GM23338 (cell line): ENCODE data around the gene GCA. TPM values are rescaled to one million over a fixed set of nuclear protein-coding genes. Genes with fewer than 3 reads are reported as not detected.

Experiments used
- ATAC-seq: fragments of 200-7000 bp; cut with Tn5 transposase; 3 replicates; pipeline ENCODE4 v1.9.1; 2020
- DNase-seq: peaks from one replicate; pipeline ENCODE4 v3.0.0-alpha.2; 2015; ENCODE audit warnings: low spot score
- H2AFZ ChIP-seq: fragments of 200-600 bp; sonication (generic); 2 replicates; pipeline ENCODE4 v1.8.0; 2016; ENCODE audit warnings: antibody characterized with exemption, mild to moderate bottlenecking, moderate library complexity
- H3F3A ChIP-seq: fragments of 200-600 bp; sonication (generic); replicated peaks from 2 replicates; pipeline ENCODE4 v1.8.0; 2017; ENCODE audit warnings: antibody characterized with exemption, mixed run types, low read depth
- H3K27ac ChIP-seq: fragments of 200-600 bp; sonication (generic); 2 replicates; pipeline ENCODE4 v1.6.1; 2016; ENCODE audit warnings: low read depth
- H3K27me3 ChIP-seq: fragments of 200-600 bp; sonication (generic); 2 replicates; pipeline ENCODE4 v1.8.0; 2016; ENCODE audit warnings: mild to moderate bottlenecking, mixed run types, moderate library complexity; ENCODE audit not compliant: insufficient read depth
- H3K36me3 ChIP-seq: fragments of 200-600 bp; sonication (generic); 2 replicates; pipeline ENCODE4 v1.8.0; 2016; ENCODE audit warnings: mild to moderate bottlenecking; ENCODE audit not compliant: insufficient read depth
- H3K4me1 ChIP-seq: fragments of 200-600 bp; sonication (generic); 2 replicates; pipeline ENCODE4 v1.8.0; 2016; ENCODE audit warnings: mild to moderate bottlenecking, moderate library complexity; ENCODE audit not compliant: insufficient read depth
- H3K4me2 ChIP-seq: fragments of 200-600 bp; sonication (generic); 2 replicates; pipeline ENCODE4 v1.7.1; 2017; ENCODE audit warnings: mixed run types
- H3K4me3 ChIP-seq: fragments of 200-600 bp; sonication (generic); 2 replicates; pipeline ENCODE4 v1.6.1; 2016; ENCODE audit warnings: mixed run types
- H3K79me2 ChIP-seq: fragments of 200-600 bp; sonication (generic); replicated peaks from 2 replicates; pipeline ENCODE4 v1.8.0; 2017; ENCODE audit warnings: mild to moderate bottlenecking; ENCODE audit not compliant: insufficient read depth
- H3K9me2 ChIP-seq: fragments of 200-600 bp; sonication (generic); 2 replicates; pipeline ENCODE4 v1.8.0; 2017; ENCODE audit not compliant: insufficient read depth
- H4K20me1 ChIP-seq: fragments of 200-600 bp; sonication (generic); replicated peaks from 2 replicates; pipeline ENCODE4 v1.8.0; 2017; ENCODE audit warnings: mild to moderate bottlenecking; ENCODE audit not compliant: insufficient read depth
- H3K27ac Mint-ChIP-seq: 2 replicates; pipeline ENCODE4 v1.8.0; 2020; ENCODE audit warnings: inconsistent platforms, mild to moderate bottlenecking, moderate library complexity, mixed read lengths
- H3K27me3 Mint-ChIP-seq: 3 replicates; pipeline ENCODE4 v1.8.0; 2022; ENCODE audit warnings: low read depth, mild to moderate bottlenecking, moderate library complexity, mixed read lengths, inconsistent platforms; ENCODE audit not compliant: insufficient read depth, poor library complexity
- H3K36me3 Mint-ChIP-seq: 3 replicates; pipeline ENCODE4 v1.8.0; 2021; ENCODE audit warnings: low read depth, mild to moderate bottlenecking, inconsistent platforms, moderate library complexity, mixed read lengths
- H3K4me1 Mint-ChIP-seq: 3 replicates; pipeline ENCODE4 v1.8.0; 2020; ENCODE audit warnings: mild to moderate bottlenecking, inconsistent platforms, mixed read lengths
- H3K4me3 Mint-ChIP-seq: 3 replicates; pipeline ENCODE4 v1.8.0; 2021; ENCODE audit warnings: moderate library complexity, mild to moderate bottlenecking, inconsistent platforms, mixed read lengths
- H3K9me3 Mint-ChIP-seq: 3 replicates; pipeline ENCODE4 v1.8.0; 2020; ENCODE audit warnings: moderate library complexity, mild to moderate bottlenecking, inconsistent platforms, mixed read lengths
- CREB1 ChIP-seq: fragments of 250-450 bp; sonication (Bioruptor Pico); IDR thresholded peaks from 2 replicates; pipeline ENCODE4 v1.5.0; 2020; ENCODE audit warnings: low read depth, mild to moderate bottlenecking, moderate library complexity
- CTCF ChIP-seq, 2 experiments: fragments of 200-600 bp in 1 of 2; sonication (generic) in 1 of 2; conservative IDR thresholded peaks; 2 replicates each; pipeline versions ENCODE4 v1.5.1 to v1.6.1; 2016 to 2017; ENCODE audit warnings: antibody characterized with exemption in 2 of 2, low read depth in 2 of 2, mild to moderate bottlenecking in 2 of 2, moderate library complexity in 1 of 2
- ETS1 ChIP-seq: IDR thresholded peaks from 2 replicates; pipeline ENCODE4 v1.6.1; 2016; ENCODE audit warnings: antibody characterized with exemption
- EZH2 ChIP-seq: fragments of 200-600 bp; sonication (generic); IDR thresholded peaks from one replicate; pipeline ENCODE4 v1.8.0; 2017; ENCODE audit warnings: antibody characterized with exemption, mild to moderate bottlenecking, low read depth; ENCODE audit not compliant: unreplicated experiment
- EZH2phosphoT487 ChIP-seq: fragments of 200-600 bp; sonication (generic); IDR thresholded peaks from one replicate; pipeline ENCODE4 v1.8.1; 2018; ENCODE audit warnings: antibody characterized with exemption; ENCODE audit not compliant: unreplicated experiment
- REST ChIP-seq: IDR thresholded peaks from one replicate; pipeline ENCODE4 v1.6.1; 2018; ENCODE audit warnings: antibody characterized with exemption; ENCODE audit not compliant: unreplicated experiment
- STAT1 ChIP-seq: IDR thresholded peaks from one replicate; pipeline ENCODE4 v1.6.1; 2016; ENCODE audit warnings: antibody characterized with exemption; ENCODE audit not compliant: unreplicated experiment
- ZNF331 ChIP-seq: fragments of 250-450 bp; sonication (Bioruptor Pico); IDR thresholded peaks from 2 replicates; pipeline ENCODE4 v1.5.0; 2020; ENCODE audit warnings: low read depth, mild to moderate bottlenecking, moderate library complexity
- ZNF462 ChIP-seq: fragments of 250-450 bp; sonication (Bioruptor Pico); IDR thresholded peaks from 2 replicates; pipeline ENCODE4 v1.5.0; 2020; ENCODE audit warnings: mild to moderate bottlenecking, moderate library complexity
- polyA plus RNA-seq: library from polyadenylated mRNA; unstranded; fragments of >200 nt; fragmentation: Nextera tagmentation; extraction: Ambion mirVana; gene quantifications from 2 replicates; pipeline ENCODE4 v1.2.1, GENCODE V29; 2016
- total RNA-seq: library from RNA; depleted of rRNA; stranded (reverse); fragments of >200 nt; shearing (Covaris generic); gene quantifications from 2 replicates; pipeline ENCODE4 v1.2.3, GENCODE V29; 2014

The GCA gene
- total and polyA plus RNA-seq, 2 experiments from 2014 or later = 39.3 to 62.7 TPM

- TF ChIP-seq ETS1 (no peak), ZNF331 (no peak), EZH2 (no peak), STAT1 (no peak), ZNF462 (no peak)
These were observed 43.7 kb upstream of the GCA start (continued) for GRCh38 chr2:162300266-162300665.

- Histone ChIP-seq H2AFZ (no peak overlapping the region), H3K4me2 (no peak overlapping the region), H3K79me2 (no peaks in the 10 kb centered on the region), H3K4me1 (no peaks in the 10 kb centered on the region; the same call in 1 of the 2 replicates), H3F3A (no peaks in the 10 kb centered on the region), H3K9me2 (no peaks in the 10 kb centered on the region), H4K20me1 (no peaks in the 10 kb centered on the region), H3K4me3 (no peak overlapping the region), H3K36me3 (no peaks in the 10 kb centered on the region), H3K27ac (no peak overlapping the region), H3K27me3 (no peaks in the 10 kb centered on the region)
- DNase-seq (peak; percentile 66), ATAC-seq (peak; percentile 34; the same call in 2 of the 3 replicates)
- H3K36me3 Mint-ChIP-seq = no peaks in the 10 kb centered on the region
- H3K27ac Mint-ChIP-seq = no peak overlapping the region
- peaks cover 1% of the 10 kb centered on the region for H3K27me3 Mint-ChIP-seq
- H3K9me3 Mint-ChIP-seq = no peaks in the 10 kb centered on the region; the same call in 2 of the 3 replicates
- H3K4me1 Mint-ChIP-seq = peaks cover 5% of the 10 kb centered on the region; the same call in 2 of the 3 replicates
- H3K4me3 Mint-ChIP-seq = no peak overlapping the region
- TF ChIP-seq STAT1 = no peak
- no peak for TF ChIP-seq CREB1
- TF ChIP-seq EZH2phosphoT487 = no peak
- TF ChIP-seq CTCF (conservative IDR thresholded peaks at IDR 0.05; ENCODE audit: low read depth in 2 of 2) = peak; percentile 76 to 98
- no peak for TF ChIP-seq REST
These were observed 42.7 kb upstream of the GCA start for GRCh38 chr2:162301151-162301804.
